Ovary (tissue), 9 donors: ENCODE results near the gene DOCK4. TPM values are rescaled to one million over a fixed set of nuclear protein-coding genes. Genes with fewer than 3 reads are reported as not detected.
A peak's percentile ranks its signal among the peaks of the same experiment; 100 is the strongest.

Experiments used
- DNase-seq, 5 donors: peaks; one replicate each; pipeline ENCODE4 v3.0.0-alpha.2; 2019 to 2020
- H3K27ac ChIP-seq, 2 donors: fragments of 200-600 bp; one replicate each; pipeline versions ENCODE4 v1.5.1 to v1.8.0; 2019 to 2022
- H3K27me3 ChIP-seq: fragments of 200-600 bp; one replicate; pipeline ENCODE4 v1.8.0; 2022
- H3K36me3 ChIP-seq: fragments of 200-600 bp; sonication (generic); one replicate; pipeline ENCODE4 v1.5.1; 2019
- H3K4me1 ChIP-seq: one replicate; pipeline ENCODE4 v1.8.1; 2013; ENCODE audit warnings: mild to moderate bottlenecking, moderate library complexity; ENCODE audit not compliant: insufficient read depth
- H3K4me3 ChIP-seq: fragments of 200-600 bp; sonication (generic); one replicate; pipeline ENCODE4 v1.5.1; 2017
- H3K9me3 ChIP-seq, 2 donors: fragments of 200-600 bp in 1 of 2; sonication (generic) in 1 of 2; one replicate each; pipeline versions ENCODE4 v1.5.1 to v1.8.1; 2013 to 2019; ENCODE audit warnings: mild to moderate bottlenecking in 1 of 2, moderate library complexity in 1 of 2
- EP300 ChIP-seq: sonication (generic); formaldehyde crosslinking; IDR thresholded peaks from one replicate; pipeline ENCODE4 v1.6.1; 2017; ENCODE audit warnings: antibody characterized with exemption
- POLR2A ChIP-seq: fragments of 450-650 bp; IDR thresholded peaks from one replicate; pipeline ENCODE4 v1.6.1; 2017; ENCODE audit warnings: antibody characterized with exemption, mild to moderate bottlenecking, moderate library complexity
- WGBS, 3 donors: extraction: QIAGEN DNeasy Blood & Tissue Kit in 1 of 3; methylation state at CpG; one replicate each; pipeline versions ENCODE4 v1.1.5 to v1.1.7; 2013 to 2017; 5-methylcytosine and 5-hydroxymethylcytosine counted together
- intact Hi-C, 4 donors: fragments of 100-400 bp; cut with DNase I; formaldehyde crosslinking; loops; one replicate each; pipeline versions ENCODE4 v1.11.0 to v1.15.1; 2022 to 2023
- polyA plus RNA-seq, 2 donors: library from polyadenylated mRNA; stranded (reverse); fragments of 200-250 nt in 1 of 2; fragments of 350-450 nt in 1 of 2; fragmentation: Illumina TruSeq in 1 of 2; extraction: RNeasy Lipid Tissue Mini Kit (QIAGEN cat#74804) in 1 of 2; gene quantifications; one replicate each; pipeline ENCODE4 v1.2.3, GENCODE V29; 2013 to 2014
- total RNA-seq, 7 donors: library from RNA; depleted of rRNA in 2 of 7; stranded (reverse); fragments of >200 nt in 2 of 7; fragmentation: NEBNext Ultra II Directional in 3 of 7; extraction: Animal tissue kit (Norgen Biotek cat#: 25700) in 3 of 7; gene quantifications; one replicate each; pipeline versions ENCODE4 v1.1.0 to v1.2.4, GENCODE V29; 2016 to 2023
- TF ChIP-seq, protein P1 (sequence below), 3 donors: fragments of 450-650 bp in 2 of 3; fragments of 200-600 bp in 1 of 3; IDR thresholded peaks; one replicate each; pipeline versions ENCODE4 v1.5.1 to v1.8.0; 2016 to 2022; ENCODE audit warnings: antibody characterized with exemption in 3 of 3, mild to moderate bottlenecking in 1 of 3
- donor health status: DM: no; HTN: no; CAD: no; lungs with moderate emphysema.
- donor health status: DM: no; HTN: no; CAD: no.
- donor health status: Bipolar disorder and iron deficiency.
- donor health status: DM: yes; HTN: yes; CAD: no.
- donor health status: DM: no; HTN: no; CAD: no.
- donor health status: DM: yes; HTN: yes; CAD: no.

The DOCK4 gene
- total and polyA plus RNA-seq, 9 donors, result 9.5 to 39.7 (median 27.3) TPM

DNA sequence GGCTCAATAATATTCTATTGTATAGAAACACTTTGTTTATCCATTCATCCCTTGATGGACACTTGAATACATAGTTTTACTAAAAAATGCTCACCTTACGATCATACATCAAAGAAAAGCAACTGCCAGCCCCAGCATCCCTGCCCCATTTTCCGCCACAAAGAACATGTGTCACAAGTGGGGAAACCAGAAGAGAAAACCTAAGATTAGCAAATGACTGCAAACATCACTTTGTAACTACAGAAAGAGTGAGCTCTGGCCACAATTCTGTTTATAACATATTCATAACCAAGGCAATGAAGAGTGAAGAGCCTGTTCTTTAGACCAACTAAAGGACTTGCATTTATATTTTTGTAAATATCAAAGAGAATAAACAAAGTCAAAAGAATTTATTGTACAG lies 89.8 kb downstream of the DOCK4 start:
- H3K9me3 ChIP-seq, result no peaks in the 10 kb centered on the region
- WGBS, 3 donors, result 97 to 99% (median 98%) methylated on average over 2 of the region's 2 CpGs
- no peak overlapping the region for H3K27ac ChIP-seq
- H3K27me3 ChIP-seq, result no peaks in the 10 kb centered on the region
- no peaks in the 10 kb centered on the region for H3K36me3 ChIP-seq
- H3K4me1 ChIP-seq, result peaks cover 6% of the 10 kb centered on the region
- TF ChIP-seq POLR2A (no peak), EP300 (no peak)
- TF ChIP-seq, protein P1, sequence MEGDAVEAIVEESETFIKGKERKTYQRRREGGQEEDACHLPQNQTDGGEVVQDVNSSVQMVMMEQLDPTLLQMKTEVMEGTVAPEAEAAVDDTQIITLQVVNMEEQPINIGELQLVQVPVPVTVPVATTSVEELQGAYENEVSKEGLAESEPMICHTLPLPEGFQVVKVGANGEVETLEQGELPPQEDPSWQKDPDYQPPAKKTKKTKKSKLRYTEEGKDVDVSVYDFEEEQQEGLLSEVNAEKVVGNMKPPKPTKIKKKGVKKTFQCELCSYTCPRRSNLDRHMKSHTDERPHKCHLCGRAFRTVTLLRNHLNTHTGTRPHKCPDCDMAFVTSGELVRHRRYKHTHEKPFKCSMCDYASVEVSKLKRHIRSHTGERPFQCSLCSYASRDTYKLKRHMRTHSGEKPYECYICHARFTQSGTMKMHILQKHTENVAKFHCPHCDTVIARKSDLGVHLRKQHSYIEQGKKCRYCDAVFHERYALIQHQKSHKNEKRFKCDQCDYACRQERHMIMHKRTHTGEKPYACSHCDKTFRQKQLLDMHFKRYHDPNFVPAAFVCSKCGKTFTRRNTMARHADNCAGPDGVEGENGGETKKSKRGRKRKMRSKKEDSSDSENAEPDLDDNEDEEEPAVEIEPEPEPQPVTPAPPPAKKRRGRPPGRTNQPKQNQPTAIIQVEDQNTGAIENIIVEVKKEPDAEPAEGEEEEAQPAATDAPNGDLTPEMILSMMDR (IDR thresholded peaks at IDR 0.05), result no peak
- no peak overlapping the region for H3K4me3 ChIP-seq
- no peak for DNase-seq
- intact Hi-C loops, result no loop called here

DNA sequence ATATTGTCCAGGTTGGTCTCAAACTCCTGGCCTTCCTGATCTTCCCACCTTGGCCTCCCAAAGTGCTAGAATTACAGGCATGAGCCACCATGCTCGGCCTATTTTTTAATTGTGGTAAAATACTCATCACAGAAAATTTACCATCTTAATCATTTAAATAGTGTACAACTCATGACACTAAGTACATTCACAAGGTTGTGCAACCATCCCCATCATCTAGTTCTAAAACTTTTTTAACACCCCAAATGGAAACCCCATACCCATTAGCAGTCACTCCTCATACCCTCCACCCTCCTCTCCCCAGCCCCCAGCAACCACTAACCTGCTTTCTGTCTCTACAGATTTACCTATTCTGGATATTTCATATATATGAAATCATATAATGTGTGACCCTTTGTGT lies 90.3 kb downstream of the DOCK4 start:
- Histone ChIP-seq H3K4me1 (peaks cover 6% of the 10 kb centered on the region), H3K36me3 (no peaks in the 10 kb centered on the region), H3K4me3 (no peak overlapping the region), H3K27ac (no peak overlapping the region), H3K9me3 (no peaks in the 10 kb centered on the region), H3K27me3 (no peaks in the 10 kb centered on the region)
- no peak for DNase-seq
- 96 to 100% (median 98%) methylated on average over 1 of the region's 1 CpG for WGBS, 3 donors
- TF ChIP-seq EP300 (no peak), POLR2A (no peak)
- TF ChIP-seq, protein P1 (IDR thresholded peaks at IDR 0.05), result no peak
- intact Hi-C loops, result no loop called here

DNA sequence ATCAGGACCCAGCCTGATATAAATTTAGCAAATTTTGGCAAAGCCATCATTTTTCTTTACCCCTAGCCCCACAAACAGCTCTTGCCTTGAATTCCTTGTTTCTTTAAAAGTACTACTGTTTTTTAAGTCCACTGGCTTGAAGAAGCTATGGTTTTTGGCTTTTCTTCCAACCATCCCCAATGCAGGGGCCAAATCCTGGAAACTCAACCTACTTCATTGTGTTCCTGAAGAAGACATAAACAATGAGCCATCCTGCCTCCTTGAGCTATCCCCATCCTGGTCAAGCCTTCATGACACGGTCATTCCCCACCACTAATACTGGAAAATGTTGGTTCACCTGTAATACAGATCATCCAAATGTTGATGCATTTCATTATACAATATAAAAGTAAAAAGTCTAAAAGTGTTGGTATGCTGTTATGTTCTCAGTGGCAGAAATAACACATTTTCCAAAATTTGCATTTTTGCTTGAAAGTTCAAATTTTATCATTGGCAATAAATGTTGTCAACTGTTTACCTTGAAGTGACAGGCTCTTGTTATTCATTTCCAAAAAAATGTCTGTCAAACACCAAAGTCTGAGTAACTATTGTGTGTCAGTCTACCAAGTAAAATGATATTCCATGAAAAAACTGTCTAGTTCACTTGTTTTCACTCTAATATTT lies 92.2 kb downstream of the DOCK4 start:
- no peaks in the 10 kb centered on the region for H3K36me3 ChIP-seq
- H3K4me1 ChIP-seq, result peaks cover 5% of the 10 kb centered on the region
- no peak overlapping the region for H3K27ac ChIP-seq
- intact Hi-C loops, result no loop called here
- no peak for TF ChIP-seq EP300
- no peak for DNase-seq
- H3K27me3 ChIP-seq, result no peaks in the 10 kb centered on the region
- H3K4me3 ChIP-seq, result no peak overlapping the region
- no peaks in the 10 kb centered on the region for H3K9me3 ChIP-seq
- 94 to 100% (median 97%) methylated on average over 1 of the region's 1 CpG for WGBS, 3 donors

DNA sequence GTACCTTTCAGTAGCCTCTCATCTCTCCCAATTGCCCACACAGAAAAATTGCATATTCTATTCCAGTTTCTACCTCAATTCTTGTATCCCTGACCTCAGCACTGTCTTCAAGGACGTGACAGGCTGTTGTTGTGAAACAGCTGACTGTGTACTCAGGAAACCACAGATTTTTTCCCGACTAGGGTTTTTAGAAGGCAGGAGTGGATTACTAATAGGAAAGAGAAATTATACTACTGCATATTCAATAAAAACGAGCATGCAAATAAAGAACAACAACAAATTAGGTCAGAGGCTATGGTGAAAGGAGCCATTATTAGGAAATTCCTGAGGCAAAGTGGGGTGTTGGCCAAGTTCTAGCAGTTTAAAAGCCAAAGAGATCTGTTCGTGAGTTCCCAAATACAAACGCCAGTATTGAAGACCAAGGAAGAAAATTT lies 93.4 kb downstream of the DOCK4 start:
- Histone ChIP-seq H3K9me3 (no peaks in the 10 kb centered on the region), H3K27ac (peak overlapping the region in 1 of 2 donors; percentile 56), H3K4me1 (peaks cover 8% of the 10 kb centered on the region), H3K4me3 (no peak overlapping the region), H3K36me3 (no peaks in the 10 kb centered on the region), H3K27me3 (no peaks in the 10 kb centered on the region)
- TF ChIP-seq POLR2A, result no peak
- intact Hi-C loops, result no loop called here
- WGBS, 3 donors, result 3 to 9% (median 6%) methylated on average over 5 of the region's 5 CpGs
- DNase-seq, result peak in 3 of 5 donors; percentile 30 to 56 (median 36)

DNA sequence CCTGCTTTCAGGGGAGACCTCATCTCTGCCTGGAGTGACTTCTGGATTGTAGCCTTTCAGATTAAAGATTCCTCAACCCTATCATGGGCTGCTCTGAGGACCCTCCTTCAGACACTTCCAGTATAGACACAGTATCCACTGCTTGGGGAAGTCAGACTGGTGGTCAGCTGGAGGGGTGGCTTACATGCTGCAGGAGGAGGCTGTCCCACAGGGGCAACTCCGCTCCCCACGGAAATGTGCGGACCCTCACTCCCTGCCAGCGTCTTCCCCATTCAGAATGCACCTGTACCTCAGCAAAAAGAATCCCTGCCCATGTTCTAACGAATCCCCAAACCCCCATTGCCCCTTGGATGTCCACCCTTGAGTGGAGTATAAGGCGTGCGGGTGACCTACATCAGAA lies 95.5 kb downstream of the DOCK4 start:
- Histone ChIP-seq H3K4me1 (peaks cover 7% of the 10 kb centered on the region), H3K9me3 (no peaks in the 10 kb centered on the region), H3K27me3 (no peaks in the 10 kb centered on the region), H3K27ac (no peak overlapping the region), H3K4me3 (no peak overlapping the region), H3K36me3 (no peaks in the 10 kb centered on the region)
- WGBS, 3 donors, result 98 to 100% (median 98%) methylated on average over 7 of the region's 7 CpGs
- DNase-seq, result no peak
- intact Hi-C loops, result no loop called here
- TF ChIP-seq EP300 (no peak), POLR2A (no peak)

DNA sequence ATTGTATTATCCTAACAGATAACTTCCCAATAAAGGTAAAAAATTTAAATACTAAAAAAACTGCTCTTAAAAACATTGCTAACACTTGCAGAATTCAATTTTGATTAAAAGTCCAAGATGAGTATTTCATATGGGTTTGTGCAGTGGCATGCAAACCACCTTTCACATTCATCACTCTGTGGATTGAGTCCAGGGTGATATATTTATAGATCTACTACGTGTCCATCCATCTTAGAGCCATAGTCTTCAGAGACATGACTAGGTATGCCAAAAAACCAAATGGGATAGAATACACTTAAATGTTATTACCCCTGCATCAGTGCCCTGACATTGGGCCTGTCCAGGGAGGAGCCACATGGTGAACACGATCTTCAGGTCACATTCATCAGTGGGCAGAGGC lies 96.0 kb downstream of the DOCK4 start:
- Histone ChIP-seq H3K27ac (no peak overlapping the region), H3K27me3 (no peaks in the 10 kb centered on the region), H3K4me1 (peaks cover 7% of the 10 kb centered on the region), H3K9me3 (no peaks in the 10 kb centered on the region), H3K4me3 (no peak overlapping the region), H3K36me3 (no peaks in the 10 kb centered on the region)
- TF ChIP-seq EP300 (no peak), POLR2A (no peak)
- TF ChIP-seq, protein P1 (IDR thresholded peaks at IDR 0.05), result no peak
- no peak for DNase-seq
- intact Hi-C loops, result no loop called here
- 83 to 85% (median 83%) methylated on average over 2 of the region's 2 CpGs for WGBS, 3 donors
